ENCODE results near the gene BRIP1.
"Not testable (repeated sequence)": the region's sequence is repeated elsewhere in the genome, so short reads cannot be mapped to it uniquely, and the experiment has no call there.

Gene BRIP1

DNA sequence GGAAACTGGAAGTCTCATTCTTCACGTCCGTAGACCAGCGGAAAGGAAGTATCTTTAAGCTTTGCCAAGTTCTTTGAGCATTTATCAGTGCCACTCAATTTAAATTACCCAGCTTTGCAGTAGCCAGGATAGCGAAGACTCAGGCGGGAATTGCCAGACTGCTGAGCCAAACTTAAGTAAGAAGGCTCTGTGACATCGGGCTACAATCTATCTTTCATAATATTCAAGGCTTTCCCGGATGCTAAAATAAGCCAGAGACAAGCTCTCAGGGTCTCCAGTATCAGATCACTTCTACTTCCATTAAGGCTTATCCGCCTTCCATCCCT, 436 bp upstream of the BRIP1 start:
- peak; percentile 26 for DNase-seq (ENCODE audit: low spot score)

DNA sequence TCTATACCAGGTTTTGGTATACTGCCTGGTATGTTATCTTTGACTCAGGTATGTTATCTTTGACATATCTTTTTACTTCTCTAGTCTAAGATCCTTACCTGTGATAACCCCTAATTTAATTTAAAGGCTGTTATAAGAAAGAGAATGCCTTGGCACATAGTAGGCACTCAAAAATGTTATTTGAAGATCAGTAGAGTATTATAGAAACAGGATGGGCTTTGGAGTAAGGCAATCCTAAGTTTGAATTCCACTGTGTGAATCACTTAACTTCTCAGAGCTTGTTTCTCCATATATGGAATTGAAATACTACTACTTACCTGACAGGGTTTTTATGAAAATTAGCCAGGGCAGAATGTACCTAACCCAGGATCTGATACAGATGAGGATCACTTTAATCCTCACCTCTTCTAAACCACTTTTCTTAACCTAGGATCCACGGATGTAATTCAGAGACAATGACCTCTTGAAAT, 1.2 kb downstream of the BRIP1 start:
- peak; percentile 19 for DNase-seq (ENCODE audit: low spot score)

DNA sequence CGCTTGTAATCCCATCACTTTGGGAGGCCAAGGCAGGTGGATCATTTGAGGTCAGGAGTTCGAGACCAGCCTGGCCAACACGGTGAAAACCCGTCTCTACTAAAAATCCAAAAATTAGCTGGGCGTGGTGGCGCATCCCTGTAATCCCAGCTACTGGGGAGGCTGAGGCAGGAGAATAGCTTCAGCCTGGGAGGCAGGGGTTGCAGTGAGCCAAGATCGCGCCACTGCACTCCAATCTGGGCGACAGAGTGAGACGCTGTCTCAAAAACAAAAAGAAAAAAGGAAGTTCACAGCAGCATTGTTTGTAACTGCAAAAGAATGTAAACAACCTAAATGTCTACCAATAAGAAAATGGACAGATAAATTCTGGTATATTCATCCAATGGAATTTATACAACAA, 2.9 kb downstream of the BRIP1 start:
- not testable (repeated sequence) for DNase-seq (ENCODE audit: low spot score)

DNA sequence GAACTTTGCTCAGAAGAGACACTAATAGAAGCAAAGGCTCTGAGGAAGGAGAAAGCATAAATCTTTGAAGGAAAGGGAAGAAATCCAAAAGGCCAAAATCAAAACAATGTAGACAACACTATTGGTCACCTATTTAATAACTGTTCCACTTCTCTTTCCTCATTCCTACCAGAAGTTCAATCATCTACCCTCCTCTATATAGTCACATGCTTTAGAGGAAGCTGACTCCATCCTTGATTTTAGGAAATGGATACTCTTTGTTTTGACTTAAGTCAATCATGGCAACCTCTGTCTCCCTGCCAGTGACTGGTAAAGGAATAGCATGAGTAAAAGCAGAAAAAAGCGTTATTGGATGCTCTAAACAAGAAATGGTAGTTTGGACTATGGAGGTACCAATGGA, 7.3 kb downstream of the BRIP1 start:
- no peak for DNase-seq (ENCODE audit: low spot score)

DNA sequence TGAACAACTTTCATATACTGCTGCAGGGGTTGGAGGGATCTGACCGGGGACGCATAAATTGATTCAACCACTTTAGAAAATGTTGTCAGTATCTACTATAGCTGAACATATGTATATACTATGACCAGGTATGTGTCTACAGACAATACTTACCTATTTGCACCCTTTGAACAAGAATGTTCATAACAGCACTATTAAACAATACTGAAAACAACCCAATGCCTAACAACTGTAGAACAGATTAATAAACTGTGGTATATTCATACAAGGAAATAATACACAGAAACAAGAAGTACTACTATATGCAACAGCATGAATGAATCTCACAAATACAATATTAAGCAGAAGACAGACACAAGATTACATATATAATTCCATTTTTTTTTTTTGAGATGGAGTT, 10.5 kb downstream of the BRIP1 start:
- DNase-seq (ENCODE audit: low spot score), result no peak

DNA sequence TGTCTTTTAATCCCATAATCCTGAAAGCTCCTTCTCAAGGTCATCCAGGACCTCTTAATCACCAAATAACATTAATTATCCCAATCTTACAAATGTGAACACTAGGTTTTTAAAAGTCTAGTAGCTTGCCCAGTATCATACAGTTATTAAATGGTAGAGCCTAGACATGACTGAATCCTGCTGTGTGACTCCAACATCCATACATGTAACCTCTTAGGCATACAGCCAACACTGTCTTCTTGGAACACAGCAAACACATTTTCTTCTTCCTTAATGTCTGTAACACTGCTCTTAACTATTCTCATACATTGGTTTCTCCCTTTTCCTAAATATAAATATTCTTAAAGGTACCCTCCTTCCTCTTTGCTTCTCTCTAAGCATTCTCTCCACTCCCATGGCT, 13.7 kb downstream of the BRIP1 start:
- no peak for DNase-seq (ENCODE audit: low spot score)

DNA sequence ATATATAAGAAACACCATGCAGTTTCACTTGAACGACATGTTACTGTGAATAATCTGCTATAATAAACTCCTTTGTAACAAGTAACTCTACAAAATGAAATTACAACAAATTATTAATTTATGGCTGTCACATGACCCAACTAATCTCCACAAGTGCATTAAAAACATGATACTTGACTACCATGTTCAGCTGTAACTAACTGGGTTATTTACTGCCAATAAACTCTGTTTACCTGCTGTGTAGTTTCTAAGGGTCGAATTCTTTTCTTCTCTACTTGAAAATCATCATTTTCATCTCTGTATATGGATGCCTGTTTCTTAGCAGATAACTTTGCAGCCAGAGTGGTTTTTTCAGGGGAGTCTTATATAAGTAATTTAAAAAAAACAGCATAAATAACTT, 14.4 kb downstream of the BRIP1 start:
- DNase-seq (ENCODE audit: low spot score), result no peak

DNA sequence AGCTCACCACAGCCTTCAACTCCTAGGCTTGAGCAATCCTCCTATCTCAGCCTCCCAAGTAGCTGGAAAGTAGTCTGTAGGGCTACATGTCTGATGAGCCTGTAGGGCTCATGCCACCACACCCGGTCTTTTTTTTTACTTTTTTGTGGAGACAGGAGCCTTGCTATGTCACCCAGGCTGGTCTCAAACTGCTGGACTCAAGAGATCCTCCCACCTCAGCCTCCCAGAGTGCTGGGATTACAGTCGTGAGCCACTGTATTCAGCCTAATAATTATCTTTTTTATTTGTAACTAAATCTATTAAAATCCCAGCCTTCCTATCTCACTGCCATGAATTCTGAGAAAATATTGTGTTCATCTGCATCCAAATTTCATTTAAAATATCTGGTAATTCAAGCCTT, 15.1 kb downstream of the BRIP1 start:
- DNase-seq (ENCODE audit: low spot score), result no peak

DNA sequence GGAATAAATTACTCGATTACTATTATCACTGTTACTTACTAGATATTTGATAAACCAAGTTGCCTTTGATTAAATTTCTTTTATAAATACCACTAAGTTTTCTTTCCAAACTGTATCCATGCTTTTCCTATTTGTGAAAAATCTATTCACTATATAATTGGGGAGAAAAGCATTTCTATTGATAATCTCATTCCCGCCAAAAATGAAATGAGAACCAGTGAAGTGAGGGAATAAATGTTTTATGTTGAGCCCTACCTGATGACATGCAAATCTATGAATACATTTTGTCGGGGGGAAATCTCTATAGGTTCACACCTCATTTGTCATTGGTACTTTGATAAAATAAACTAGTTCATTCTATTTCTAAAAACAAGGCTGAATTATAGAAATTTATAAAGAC, 15.7 kb downstream of the BRIP1 start:
- no peak for DNase-seq (ENCODE audit: low spot score)

DNA sequence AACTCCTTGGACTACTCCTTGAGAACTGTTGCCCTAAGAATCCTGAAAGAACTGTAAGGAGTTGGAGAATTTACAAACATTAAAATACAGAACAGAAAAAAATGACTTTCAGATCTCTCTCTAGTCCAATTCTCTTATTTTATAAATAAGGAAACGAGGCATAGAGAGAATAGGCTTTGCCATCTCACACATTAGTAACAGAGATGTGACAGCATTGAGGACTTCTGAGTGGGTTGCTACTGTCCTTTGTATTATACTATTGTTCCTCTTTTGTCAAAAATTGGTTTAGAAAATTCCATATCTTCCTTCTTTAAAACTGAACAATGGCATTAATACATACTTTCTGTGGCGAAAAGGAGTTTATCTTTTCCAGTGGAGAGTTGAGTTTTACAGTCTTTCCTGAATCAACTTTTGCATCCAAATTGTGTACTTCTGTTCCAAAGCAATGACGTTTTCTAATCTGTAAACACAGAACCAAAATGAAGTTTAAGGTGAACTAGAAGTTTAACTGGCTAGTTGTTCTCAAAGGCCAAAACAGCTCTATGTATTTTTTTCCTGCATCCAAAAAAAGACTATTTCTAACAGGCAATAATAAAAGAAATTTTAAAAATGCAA, 16.5 kb downstream of the BRIP1 start:
- no peak for DNase-seq (ENCODE audit: low spot score)

DNA sequence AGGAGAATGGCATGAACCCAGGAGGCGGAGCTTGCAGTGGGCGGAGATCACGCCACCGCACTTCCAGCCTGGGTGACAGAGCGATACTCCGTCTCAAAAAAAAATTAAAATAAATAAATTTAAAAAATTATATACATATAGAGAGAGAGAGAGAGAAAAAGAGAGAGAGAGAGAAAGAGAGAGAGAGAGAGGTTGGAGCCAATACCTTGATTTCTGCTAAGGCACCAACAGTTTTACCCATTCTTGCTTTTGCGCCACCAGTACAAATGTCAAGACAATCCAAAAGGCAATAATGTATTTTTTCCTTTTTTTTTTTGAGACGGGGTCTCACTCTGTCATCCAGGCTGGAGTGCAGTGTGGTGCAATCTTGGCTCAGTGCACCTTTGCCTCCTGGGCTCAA, 17.2 kb downstream of the BRIP1 start:
- DNase-seq (ENCODE audit: low spot score), result no peak

DNA sequence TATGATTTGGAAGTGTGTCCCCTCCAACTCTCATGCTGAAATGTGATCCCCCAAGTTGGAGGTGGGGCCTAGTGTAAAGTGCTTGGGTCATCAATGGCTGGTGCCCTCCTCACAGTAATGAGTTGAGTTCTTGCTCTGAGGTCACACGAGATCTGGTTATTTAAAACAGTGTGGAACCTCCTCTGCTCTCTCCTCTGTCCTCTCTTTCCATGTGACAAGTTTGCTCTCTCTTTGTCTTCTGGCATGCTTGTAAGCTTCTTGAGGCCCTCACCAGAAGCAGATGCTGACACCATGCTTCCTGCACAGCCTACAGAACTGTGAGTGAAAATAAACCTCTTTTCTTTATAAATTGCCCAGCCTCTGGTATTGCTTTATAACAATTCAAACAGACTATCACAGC, 19.9 kb downstream of the BRIP1 start:
- no peak for DNase-seq (ENCODE audit: low spot score)

DNA sequence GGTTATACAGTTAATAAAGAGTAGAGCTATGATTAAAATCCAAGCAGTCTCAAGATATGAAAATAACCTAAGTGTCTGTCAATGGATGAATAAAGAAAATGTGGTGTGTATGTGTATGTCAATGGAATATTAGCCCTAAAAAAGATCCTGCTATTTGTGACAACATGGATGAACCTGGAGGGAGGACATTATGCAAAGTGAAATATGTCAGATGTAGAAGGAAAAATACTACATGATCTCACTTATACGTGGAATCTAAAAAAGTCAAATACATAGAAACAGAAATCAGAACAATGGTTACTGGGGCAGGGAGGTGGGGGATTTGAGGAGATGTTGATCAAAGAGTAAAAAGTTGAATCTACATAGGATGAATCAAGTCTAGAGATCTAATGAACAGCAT, 20.4 kb downstream of the BRIP1 start:
- no peak for DNase-seq (ENCODE audit: low spot score)

DNA sequence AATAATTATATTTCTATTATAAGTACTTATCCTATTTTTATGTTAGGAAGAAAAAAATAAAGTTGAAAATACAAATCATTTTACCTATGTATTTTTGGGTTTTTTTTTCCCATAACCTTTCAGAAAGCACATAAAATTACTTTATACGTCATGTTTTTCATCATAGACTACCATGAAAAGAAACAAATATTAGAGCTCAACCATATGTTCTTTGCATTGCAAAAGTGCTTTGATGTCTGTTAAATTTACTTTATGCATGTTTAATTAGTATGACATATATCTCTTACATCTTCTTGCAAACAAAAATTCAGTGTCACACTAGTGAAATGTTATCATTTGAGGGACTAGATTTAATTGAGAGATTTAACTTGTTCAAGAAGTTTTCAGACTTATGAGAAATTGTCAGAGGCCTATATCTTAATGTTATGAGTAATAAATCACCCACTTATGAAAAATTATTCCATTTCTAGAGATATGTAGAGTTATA, 24.0 kb downstream of the BRIP1 start:
- no peak for DNase-seq (ENCODE audit: low spot score)

DNA sequence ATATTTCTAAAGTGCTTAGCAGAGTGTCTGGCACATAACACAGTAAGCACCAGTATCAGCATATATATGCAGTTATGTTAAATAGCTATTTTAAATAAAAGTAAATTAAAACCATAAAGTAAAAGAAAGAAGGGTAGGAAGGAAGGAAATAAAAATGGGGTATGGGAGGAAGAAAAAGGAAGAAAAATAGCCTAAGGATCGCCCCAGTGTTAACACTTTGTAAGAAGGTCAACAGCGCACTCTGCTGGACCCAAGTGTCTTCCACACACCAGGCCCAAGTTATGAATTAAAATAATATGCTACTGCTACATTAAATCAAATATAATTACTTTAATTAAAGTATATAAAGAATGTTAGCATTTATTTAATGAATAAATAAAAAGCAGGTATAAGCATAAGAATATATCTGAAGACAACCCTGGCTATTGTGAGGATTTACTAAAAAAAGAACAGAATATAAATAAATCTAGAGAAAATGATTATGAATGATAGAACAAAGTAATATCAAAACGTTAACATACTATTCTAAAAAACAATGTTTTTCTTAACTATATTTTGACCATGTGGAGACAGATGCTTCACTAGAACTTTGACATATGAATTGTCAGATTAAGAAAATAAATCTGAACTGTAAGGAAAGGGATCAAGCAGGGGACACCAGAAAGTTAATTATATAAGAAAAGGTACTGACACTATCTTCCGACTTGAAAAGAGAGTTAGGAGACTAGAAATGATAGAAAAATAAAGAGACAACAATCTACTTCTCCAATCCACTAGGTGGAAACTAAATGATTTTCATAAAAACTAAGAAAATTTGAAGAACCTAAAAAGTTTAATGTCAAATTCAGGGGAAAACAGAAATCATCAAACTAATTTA, 25.9 kb downstream of the BRIP1 start:
- peak; percentile 50 for DNase-seq (ENCODE audit: low spot score)

DNA sequence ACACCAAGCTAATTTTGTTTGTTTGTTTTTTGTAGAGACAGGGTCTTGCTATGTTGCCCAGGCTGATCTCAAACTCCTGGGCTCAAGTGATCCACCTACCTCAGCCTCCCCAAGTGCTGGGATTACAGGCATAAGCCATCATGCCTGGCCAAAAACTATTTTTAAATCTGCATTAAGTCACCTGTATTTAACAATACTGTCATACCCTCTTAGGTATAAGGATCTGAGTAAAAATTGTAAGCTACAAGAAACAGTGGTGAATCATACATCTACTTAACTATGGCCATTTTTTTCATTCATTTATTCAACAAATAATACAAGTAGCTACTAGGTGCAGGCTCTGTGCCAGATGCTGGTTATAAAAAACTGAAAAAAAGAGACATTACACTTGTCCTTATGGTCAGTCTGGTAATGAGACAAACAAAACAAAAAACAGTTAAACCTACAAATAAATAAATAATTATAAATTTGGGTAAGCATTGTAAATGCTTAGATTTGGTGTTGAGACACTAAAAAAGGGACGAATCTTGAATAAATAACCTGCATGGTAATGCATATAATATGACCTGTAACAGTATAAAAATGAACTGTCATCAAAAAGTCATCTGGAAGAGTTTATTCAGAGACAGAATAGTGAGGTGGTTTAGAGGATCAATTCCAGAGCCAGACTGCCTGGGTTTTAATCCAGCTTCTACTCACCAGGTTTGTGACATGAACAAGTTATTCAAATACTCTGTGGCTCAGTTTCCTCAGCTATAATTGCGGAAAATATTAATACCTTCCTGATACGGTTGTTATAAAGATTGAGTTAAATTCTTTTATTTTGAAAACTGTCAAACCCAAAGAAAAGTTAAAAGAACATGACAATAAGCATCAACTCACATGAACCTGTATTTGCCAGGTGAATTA, 26.8 kb downstream of the BRIP1 start:
- no peak for DNase-seq (ENCODE audit: low spot score)

DNA sequence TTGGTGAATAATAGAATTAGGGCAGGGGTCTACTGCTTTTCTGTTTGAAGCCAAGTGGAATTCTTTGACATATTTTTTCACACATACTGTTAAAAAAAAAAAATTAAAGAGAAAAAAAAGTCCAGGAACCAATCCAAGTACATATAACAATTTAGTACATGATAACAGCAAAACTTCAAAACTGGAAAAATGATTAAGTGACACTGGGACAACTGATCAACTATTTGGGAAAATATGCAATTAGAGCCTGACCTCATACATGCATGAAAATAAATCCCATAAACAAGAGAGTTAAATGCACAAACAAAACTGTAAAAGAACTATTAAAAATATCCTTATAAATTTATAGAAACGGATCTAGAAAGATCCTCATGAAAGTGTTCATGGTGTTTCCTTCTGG, 27.7 kb downstream of the BRIP1 start:
- no peak for DNase-seq (ENCODE audit: low spot score)

DNA sequence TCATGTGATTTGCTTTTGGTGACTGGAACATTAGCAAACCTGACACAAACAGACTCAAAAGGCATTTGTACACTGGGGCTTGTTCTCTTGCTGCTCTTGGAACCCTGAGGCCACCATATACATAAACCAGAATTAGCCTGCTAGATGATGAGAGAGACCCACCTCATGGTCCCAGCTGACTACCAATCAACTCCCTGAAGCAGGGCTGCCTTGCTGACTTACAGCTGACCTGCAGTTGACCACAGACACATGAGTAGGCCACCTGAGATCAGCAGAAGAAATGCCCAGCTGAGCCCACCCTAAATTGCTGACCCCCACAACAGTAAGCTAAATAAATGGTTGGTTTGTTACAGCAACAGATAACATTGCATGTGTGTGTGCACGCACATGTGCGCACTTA, 28.7 kb downstream of the BRIP1 start:
- no peak for DNase-seq (ENCODE audit: low spot score)

DNA sequence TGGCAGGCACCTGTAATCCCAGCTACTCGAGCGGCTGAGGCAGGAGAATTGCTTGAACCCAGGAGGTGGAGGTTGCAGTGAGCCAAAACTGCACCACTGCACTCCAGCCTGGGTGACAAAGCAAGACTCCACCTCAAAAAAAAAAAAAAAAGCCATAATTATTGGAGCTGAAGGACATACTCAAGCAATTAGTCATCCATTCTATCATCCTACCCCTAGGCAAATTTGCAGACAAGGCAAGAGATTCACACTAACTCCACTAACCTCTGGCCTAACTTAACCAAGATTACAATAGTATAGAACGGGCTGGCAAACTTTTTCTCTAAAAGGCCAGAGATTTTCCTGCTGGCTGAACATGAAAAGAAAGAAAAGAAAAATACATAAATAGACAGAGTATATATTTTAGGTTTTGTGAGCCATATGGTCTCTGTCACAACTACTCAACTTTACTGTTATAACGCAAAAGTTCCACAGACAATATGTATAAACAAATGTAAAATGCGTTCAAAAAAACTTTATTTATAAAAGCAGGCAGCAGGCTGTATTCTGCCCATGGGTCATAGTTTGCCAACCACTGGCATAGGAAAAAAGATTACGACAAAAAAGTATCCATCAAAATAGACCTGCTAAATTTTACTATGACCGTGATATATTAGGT, 29.7 kb downstream of the BRIP1 start:
- DNase-seq (ENCODE audit: low spot score), result peak; percentile 63

DNA sequence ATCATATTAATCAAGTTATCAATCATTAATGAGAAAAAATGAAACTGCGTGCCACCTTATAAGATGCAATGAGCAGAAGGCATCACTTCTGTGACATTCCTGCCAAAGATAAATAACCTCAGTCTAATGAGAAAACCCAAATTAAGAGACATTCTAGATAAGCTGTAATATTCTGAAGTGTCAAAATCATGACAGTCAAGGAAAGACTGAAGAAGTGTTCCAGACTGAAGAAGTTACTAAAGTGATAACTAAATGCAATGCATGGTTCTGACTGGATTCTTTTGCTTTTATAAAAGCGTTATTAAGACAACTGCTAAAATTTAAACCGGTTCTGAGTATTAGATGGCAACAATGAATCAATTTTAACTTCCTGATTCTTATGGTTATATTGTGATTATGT, 30.9 kb downstream of the BRIP1 start:
- DNase-seq (ENCODE audit: low spot score), result no peak

DNA sequence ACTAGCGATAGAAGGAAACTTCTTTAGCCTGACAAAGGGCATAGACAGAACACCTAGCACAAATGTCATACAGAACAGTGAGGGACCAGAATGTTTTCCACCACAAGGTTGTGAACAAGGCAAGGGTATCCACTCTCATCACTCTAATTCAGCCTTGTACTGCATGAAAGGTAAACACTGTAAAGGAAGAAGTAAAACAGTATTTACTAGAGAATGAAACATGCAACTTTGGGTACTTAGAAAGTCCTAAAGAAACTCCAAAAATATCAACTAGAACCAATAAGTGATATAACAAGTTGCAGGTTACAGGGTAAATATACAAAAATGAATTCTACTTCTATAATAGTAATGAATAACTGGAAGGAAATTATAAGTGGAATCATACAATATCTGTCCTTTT, 32.2 kb downstream of the BRIP1 start:
- DNase-seq (ENCODE audit: low spot score), result no peak

DNA sequence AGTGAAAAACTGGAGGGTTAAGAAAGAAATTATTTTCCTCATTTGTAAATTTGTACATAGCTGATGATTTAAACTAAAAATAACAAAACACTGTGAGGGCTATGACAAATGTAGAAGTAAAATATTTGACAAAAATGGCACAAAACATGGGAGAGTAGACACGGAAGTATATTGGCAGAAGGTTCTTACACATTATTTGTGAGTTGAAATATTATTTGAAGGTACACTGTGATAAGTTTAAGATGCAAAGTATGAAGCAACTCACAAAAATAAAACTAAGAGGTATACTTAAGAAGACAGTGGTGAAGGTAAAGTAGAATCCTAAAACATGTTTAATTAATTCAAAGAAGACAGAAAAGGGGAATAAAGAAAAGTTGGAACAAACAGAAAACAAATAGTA, 34.6 kb downstream of the BRIP1 start:
- DNase-seq (ENCODE audit: low spot score), result no peak

All from AG08395 (cell line).